Measurements from ENCODE around the gene UTP25.

GRCh38 chr1:209876078-209876800 lies 48.5 kb downstream of the UTP25 start:
- TF ChIP-seq CTCF (IDR thresholded peaks at IDR 0.05), result no peak
- no peak for TF ChIP-seq SMAD3 (CRISPR knock-in tag; IDR thresholded peaks at IDR 0.05; ENCODE audit: borderline replicate concordance)
- no peak for TF ChIP-seq FOXP1 (CRISPR knock-in tag; IDR thresholded peaks at IDR 0.05; ENCODE audit: borderline replicate concordance)
- TF ChIP-seq, protein P1, sequence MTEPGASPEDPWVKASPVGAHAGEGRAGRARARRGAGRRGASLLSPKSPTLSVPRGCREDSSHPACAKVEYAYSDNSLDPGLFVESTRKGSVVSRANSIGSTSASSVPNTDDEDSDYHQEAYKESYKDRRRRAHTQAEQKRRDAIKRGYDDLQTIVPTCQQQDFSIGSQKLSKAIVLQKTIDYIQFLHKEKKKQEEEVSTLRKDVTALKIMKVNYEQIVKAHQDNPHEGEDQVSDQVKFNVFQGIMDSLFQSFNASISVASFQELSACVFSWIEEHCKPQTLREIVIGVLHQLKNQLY (CRISPR knock-in tag; IDR thresholded peaks at IDR 0.05), result no peak
- TF ChIP-seq GTF2I (CRISPR knock-in tag; conservative IDR thresholded peaks at IDR 0.05), result no peak
- no peak for TF ChIP-seq SOX15 (CRISPR knock-in tag; IDR thresholded peaks at IDR 0.05)
- no peak for TF ChIP-seq ZBTB43 (CRISPR knock-in tag; IDR thresholded peaks at IDR 0.05)
- TF ChIP-seq TCF7 (CRISPR knock-in tag; IDR thresholded peaks at IDR 0.05; ENCODE audit: low read depth), result no peak
- TF ChIP-seq, protein P2, sequence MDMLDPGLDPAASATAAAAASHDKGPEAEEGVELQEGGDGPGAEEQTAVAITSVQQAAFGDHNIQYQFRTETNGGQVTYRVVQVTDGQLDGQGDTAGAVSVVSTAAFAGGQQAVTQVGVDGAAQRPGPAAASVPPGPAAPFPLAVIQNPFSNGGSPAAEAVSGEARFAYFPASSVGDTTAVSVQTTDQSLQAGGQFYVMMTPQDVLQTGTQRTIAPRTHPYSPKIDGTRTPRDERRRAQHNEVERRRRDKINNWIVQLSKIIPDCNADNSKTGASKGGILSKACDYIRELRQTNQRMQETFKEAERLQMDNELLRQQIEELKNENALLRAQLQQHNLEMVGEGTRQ (CRISPR knock-in tag; IDR thresholded peaks at IDR 0.05), result no peak
- TF ChIP-seq CREB1 (CRISPR knock-in tag; IDR thresholded peaks at IDR 0.05), result no peak
- no peak for TF ChIP-seq IRF2 (CRISPR knock-in tag; IDR thresholded peaks at IDR 0.05; ENCODE audit: borderline replicate concordance, low read depth)
- TF ChIP-seq, protein P3, sequence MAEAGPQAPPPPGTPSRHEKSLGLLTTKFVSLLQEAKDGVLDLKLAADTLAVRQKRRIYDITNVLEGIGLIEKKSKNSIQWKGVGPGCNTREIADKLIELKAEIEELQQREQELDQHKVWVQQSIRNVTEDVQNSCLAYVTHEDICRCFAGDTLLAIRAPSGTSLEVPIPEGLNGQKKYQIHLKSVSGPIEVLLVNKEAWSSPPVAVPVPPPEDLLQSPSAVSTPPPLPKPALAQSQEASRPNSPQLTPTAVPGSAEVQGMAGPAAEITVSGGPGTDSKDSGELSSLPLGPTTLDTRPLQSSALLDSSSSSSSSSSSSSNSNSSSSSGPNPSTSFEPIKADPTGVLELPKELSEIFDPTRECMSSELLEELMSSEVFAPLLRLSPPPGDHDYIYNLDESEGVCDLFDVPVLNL (CRISPR knock-in tag; IDR thresholded peaks at IDR 0.05; ENCODE audit: borderline replicate concordance, low read depth), result no peak
- no peak for TF ChIP-seq ATF3 (CRISPR knock-in tag; conservative IDR thresholded peaks at IDR 0.05)
- TF ChIP-seq ESRRA (CRISPR knock-in tag; IDR thresholded peaks at IDR 0.05; ENCODE audit: borderline replicate concordance), result no peak
